SH-SY5Y (cell line): ENCODE data around the gene ZC3H11A.

Source experiments
- GATA2 ChIP-seq: IDR thresholded peaks from 2 replicates; pipeline ENCODE4 v1.6.1; 2011; ENCODE audit warnings: mild to moderate bottlenecking, low read depth, low read length
- GATA3 ChIP-seq: IDR thresholded peaks from 2 replicates; pipeline ENCODE4 v1.6.1; 2011; ENCODE audit warnings: low read depth, mild to moderate bottlenecking, low read length, moderate library complexity

ZC3H11A gene

DNA sequence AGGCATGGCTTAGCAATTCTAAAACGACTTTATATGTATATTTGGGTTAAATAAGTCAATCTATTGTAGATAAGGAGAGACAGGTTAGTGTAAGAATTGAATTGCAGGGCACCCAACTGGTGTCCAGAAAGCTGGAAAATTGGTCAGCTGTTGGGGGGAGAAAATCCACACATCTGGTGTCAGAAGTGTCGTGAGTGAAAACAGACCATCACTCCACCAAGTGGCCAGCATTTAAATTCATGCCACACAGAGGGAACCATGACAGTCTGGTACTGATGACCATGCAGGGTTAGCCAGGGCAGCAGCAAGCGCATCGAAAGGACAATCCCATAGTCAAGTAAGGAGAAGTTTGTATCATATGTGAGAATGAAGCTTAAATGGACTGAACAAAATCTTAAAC is 18.8 kb upstream of the ZC3H11A start:
- TF ChIP-seq GATA3 (no peak), GATA2 (no peak)

DNA sequence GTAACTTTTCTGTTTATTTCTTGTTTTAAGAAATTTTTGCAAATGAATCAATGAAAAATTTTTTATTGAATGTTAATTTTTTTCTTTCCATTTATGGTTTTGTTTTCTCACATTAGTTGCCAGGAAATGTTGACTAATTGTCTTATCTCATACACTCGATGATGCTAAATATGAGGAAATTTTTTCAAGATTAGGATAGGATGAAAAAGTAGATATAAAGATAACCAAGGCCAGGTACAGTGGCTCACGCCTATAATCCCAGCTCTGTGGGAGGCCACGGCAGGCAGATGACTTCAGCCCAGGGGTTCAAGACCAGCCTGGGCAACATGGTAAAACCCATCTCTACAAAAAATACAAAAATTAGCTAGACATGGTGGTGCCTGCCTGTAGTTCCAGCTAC is 17.8 kb upstream of the ZC3H11A start:
- TF ChIP-seq GATA3 (no peak), GATA2 (no peak)

DNA sequence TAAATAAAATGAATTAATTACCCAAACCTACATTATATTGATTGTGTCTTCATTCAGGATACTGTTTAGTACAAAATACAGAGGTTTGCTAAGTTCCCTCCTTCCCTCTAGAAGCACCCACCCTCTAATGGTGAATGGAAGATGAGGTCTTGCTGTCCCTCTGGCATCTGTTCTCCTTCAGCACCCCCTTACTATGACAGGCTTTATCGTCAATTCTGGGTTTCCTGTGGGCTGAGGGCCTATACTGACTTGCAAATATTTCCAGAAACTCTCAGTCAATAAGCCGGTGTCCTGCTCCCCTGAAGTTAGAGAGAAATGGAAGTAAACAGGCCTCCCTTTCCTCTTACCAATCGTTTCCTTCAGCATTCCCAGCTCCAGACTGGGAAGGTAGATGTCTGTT is 17.3 kb upstream of the ZC3H11A start:
- TF ChIP-seq GATA3 (no peak), GATA2 (no peak)

GRCh38 chr1:203778789-203779188 is 16.6 kb upstream of the ZC3H11A start:
- TF ChIP-seq GATA2, result no peak

DNA sequence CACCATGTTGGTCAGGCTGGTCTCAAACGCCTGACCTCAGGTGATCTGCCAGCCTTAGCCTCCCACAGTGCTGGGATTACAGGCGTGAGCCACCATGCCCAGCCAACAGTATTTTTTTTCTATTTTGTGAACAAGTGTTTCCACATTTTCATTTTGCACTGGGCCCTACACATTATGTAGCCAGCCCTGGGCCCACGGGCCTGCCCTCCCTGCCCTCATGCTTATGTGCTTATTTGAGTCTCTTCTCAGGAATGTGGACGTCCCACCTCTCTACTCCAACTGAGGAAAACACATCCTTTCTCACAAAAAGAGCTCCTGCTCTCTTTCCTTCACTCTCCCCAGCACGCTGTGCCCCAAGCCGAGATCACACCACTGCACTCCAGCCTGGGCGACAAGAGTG is 13.5 kb upstream of the ZC3H11A start:
- TF ChIP-seq GATA3 (no peak), GATA2 (no peak)

- TF ChIP-seq GATA3 (no peak), GATA2 (no peak)
Observed at GRCh38 chr1:203789966-203790365, 5.5 kb upstream of the ZC3H11A start.

DNA sequence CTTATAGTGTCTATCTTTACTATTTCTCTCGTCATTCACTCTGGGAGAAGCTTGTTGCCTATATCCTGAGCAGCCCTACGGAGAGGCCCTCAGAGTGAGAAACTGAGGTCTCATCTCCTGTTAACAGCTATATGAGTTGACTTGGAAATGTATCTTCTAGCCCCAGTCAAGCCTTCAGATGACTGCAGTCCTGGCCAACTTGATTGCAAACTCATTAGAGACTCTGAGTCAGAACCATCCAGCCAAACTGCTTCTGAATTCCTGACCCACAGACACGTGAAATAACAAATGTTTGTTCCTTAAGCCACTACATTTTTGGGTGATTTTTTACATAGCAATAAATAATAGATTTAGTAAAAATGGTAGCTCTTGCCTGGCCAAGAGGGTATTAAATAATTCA is 3.9 kb upstream of the ZC3H11A start:
- TF ChIP-seq GATA3 (no peak), GATA2 (no peak)

DNA sequence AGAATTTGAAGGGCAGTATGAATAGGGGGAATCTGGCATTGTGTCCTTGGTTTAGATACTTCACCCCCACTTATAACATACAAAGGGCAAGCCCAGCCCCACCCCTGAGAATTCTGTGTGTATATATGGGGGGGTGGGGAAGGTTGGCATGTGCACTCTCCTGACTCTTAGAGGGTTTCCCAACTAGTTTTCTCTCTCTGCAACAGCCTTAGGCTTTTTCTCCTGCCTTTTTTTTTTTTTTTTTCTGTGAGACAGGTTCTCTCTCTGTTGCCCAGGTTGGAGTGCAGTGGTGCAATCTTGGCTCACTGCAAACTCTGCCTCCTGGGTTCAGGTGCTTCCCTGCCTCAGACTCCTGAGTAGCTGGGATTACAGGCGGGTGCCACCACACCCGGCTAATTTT is 2.9 kb upstream of the ZC3H11A start:
- TF ChIP-seq GATA3 (no peak), GATA2 (no peak)

DNA sequence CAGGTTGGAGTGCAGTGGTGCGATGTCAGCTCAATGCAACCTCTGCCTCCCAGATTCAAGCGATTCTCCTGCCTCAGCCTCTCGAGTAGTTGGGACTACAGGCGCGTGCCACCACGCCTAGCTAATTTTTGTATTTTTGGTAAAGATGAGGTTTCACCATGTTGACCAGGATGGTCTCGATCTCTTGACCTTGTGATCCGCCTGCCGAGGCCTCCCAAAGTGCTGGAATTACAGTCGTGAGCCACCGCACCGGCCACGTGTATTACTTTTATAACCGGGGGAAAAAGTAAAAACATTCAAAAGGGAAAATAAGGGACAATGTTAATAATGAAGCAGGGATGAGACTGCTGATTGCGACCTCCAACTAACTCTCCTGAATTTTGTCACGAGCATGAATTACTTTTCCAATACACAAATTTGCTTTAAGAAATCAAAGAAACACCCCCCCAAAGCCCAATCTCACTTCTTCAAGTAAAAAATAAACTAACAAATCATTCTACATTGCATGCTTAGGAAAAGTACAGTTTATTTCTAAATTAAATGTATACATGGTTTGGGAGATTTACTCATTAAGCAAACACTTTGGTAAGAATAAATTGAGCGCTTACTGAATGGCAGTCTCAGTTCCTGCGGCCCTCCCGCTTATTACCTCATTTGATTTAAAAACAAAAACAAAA is 521 bp upstream of the ZC3H11A start:
- TF ChIP-seq GATA3 (no peak), GATA2 (no peak)

- TF ChIP-seq GATA2 (no peak), GATA3 (no peak)
Observed at GRCh38 chr1:203796236-203796605, 798 bp downstream of the ZC3H11A start.

DNA sequence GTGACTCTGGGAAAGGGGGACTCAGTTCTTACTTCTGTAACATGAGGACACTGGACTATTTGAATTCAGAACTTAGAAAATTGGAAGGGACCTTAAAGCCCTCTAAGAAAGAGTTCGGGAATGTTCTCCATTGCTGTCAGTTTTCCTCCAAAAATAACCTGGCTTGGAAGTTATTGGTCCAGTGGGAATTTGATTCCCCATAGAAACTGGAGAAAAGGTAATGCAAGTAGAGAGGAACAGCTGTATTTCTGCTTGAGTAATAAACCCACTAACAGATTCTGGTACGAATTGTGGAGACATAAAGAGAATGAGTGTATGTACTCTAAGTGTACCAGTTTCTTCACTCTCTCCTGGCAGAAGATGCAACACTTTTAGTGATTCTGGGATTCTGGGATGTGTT is 1.8 kb downstream of the ZC3H11A start:
- no peak for TF ChIP-seq GATA3
- TF ChIP-seq GATA2, result no peak

GRCh38 chr1:203797948-203798655 is 2.7 kb downstream of the ZC3H11A start:
- TF ChIP-seq GATA3 (no peak), GATA2 (no peak)

DNA sequence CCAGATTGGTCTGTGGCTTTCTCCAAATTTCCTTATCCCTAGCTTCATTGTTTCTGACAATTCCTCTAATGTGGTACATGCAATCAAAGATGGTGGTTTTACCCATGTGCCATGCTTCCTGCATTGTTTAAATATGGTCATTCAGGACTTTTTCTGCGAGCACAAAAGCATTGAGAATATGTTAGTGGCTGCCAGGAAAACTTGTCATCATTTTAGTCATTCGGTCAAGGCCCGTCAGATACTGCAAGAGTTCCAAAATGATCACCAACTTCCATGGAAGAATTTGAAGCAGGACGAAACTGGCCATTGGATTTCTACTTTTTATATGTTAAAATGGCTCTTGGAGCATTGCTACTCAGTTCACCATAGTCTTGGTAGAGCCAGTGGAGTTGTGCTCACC is 3.7 kb downstream of the ZC3H11A start:
- TF ChIP-seq GATA3 (no peak), GATA2 (no peak)

DNA sequence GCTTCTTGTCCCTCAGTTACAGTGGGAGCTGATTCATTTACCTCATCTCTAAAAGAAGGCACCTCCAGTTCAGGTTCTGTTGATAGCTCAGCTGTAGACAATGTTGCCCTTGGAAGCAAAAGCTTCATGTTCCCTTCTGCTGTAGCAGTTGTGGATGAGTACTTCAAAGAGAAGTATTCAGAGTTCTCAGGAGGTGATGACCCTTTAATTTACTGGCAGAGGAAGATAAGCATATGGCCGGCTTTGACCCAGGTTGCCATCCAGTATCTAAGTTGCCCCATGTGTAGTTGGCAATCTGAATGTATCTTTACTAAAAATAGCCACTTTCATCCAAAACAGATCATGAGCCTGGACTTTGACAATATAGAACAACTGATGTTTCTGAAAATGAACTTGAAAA is 4.5 kb downstream of the ZC3H11A start:
- TF ChIP-seq GATA2, result no peak
- TF ChIP-seq GATA3, result no peak

- no peak for TF ChIP-seq GATA2
- TF ChIP-seq GATA3, result no peak
Observed at GRCh38 chr1:203805689-203806088, 10.3 kb downstream of the ZC3H11A start.
